Measurements from ENCODE around the gene EPHA1.

GRCh38 chr7:143355450-143356385, 52.9 kb downstream of the EPHA1 start:
- TF ChIP-seq POLR2A (IDR thresholded peaks at IDR 0.05; ENCODE audit: low read depth, low read length) = no peak
- TF ChIP-seq, protein P1, sequence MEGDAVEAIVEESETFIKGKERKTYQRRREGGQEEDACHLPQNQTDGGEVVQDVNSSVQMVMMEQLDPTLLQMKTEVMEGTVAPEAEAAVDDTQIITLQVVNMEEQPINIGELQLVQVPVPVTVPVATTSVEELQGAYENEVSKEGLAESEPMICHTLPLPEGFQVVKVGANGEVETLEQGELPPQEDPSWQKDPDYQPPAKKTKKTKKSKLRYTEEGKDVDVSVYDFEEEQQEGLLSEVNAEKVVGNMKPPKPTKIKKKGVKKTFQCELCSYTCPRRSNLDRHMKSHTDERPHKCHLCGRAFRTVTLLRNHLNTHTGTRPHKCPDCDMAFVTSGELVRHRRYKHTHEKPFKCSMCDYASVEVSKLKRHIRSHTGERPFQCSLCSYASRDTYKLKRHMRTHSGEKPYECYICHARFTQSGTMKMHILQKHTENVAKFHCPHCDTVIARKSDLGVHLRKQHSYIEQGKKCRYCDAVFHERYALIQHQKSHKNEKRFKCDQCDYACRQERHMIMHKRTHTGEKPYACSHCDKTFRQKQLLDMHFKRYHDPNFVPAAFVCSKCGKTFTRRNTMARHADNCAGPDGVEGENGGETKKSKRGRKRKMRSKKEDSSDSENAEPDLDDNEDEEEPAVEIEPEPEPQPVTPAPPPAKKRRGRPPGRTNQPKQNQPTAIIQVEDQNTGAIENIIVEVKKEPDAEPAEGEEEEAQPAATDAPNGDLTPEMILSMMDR (IDR thresholded peaks at IDR 0.05; ENCODE audit: extremely low read depth in 1 of 2, insufficient read depth in 1 of 2, low read depth in 1 of 2, low read length in 2 of 2) = no peak
- no peak for TF ChIP-seq POLR2AphosphoS5 (IDR thresholded peaks at IDR 0.05; ENCODE audit: insufficient read depth, low read depth, low read length)
- no peak for TF ChIP-seq MAX (IDR thresholded peaks at IDR 0.05; ENCODE audit: insufficient read depth, insufficient read length)
- no peak for TF ChIP-seq MYC (IDR thresholded peaks at IDR 0.05; ENCODE audit: low read depth, low read length)
- no peak for TF ChIP-seq EZH2 (IDR thresholded peaks at IDR 0.05; ENCODE audit: borderline replicate concordance, low read depth, low read length, severe bottlenecking)

Measured in endothelial cell of umbilical vein (primary cell).